Measurements from ENCODE around the gene MDH2.
"Not testable (repeated sequence)": the region's sequence is repeated elsewhere in the genome, so short reads cannot be mapped to it uniquely, and the experiment has no call there.

Gene MDH2

GRCh38 chr7:76114742-76115141 is 66.8 kb downstream of the MDH2 start:
- DNase-seq = not testable (repeated sequence)
